ENCODE measurements around the gene BRMS1L. TPM values are rescaled to one million over a fixed set of nuclear protein-coding genes. Genes with fewer than 3 reads are reported as not detected.

The BRMS1L gene
- polyA plus RNA-seq, 1 donor from 2014 or later: 30.8 TPM

GRCh38 chr14:35849122-35849521 lies 23.0 kb downstream of the BRMS1L start:
- Histone ChIP-seq H3K4me3 (ENCODE audit: low read length) (no peak overlapping the region), H3K27me3 (ENCODE audit: insufficient read depth, low read depth, low read length) (no peaks in the 10 kb centered on the region), H3K79me2 (replicated peaks; ENCODE audit: insufficient read depth, low read length) (no peaks in the 10 kb centered on the region), H2AFZ (ENCODE audit: low read depth, low read length) (no peak overlapping the region), H3K9ac (ENCODE audit: low read length) (no peak overlapping the region), H3F3A (ENCODE audit: insufficient read depth, low read length, poor library complexity, severe bottlenecking) (no peaks in the 10 kb centered on the region), H4K20me1 (ENCODE audit: insufficient read depth) (no peaks in the 10 kb centered on the region), H3K27ac (ENCODE audit: low read length) (no peak overlapping the region), H3K9me3 (ENCODE audit: low read length) (peaks cover 10% of the 10 kb centered on the region), H3K9me2 (ENCODE audit: insufficient read depth, low read length) (no peaks in the 10 kb centered on the region), H3K4me2 (ENCODE audit: low read length) (no peak overlapping the region), H3K36me3 (ENCODE audit: insufficient read depth, low read length) (no peaks in the 10 kb centered on the region)
- TF ChIP-seq RAD21 (conservative IDR thresholded peaks at IDR 0.05) (no peak), MXI1 (conservative IDR thresholded peaks at IDR 0.05; ENCODE audit: poor library complexity, severe bottlenecking) (no peak), SMC3 (conservative IDR thresholded peaks at IDR 0.05; ENCODE audit: poor library complexity) (no peak), POLR2AphosphoS5 (IDR thresholded peaks at IDR 0.05) (no peak), EZH2 (IDR thresholded peaks at IDR 0.05; ENCODE audit: borderline replicate concordance, insufficient read depth, low read length, poor library complexity, severe bottlenecking) (no peak), EP300 (conservative IDR thresholded peaks at IDR 0.05; ENCODE audit: poor library complexity, severe bottlenecking) (no peak), TAF1 (IDR thresholded peaks at IDR 0.05; ENCODE audit: low read depth) (no peak), CTCF (IDR thresholded peaks at IDR 0.05; ENCODE audit: poor library complexity, severe bottlenecking) (no peak), REST (IDR thresholded peaks at IDR 0.05; ENCODE audit: borderline replicate concordance) (no peak)

- no peaks in the 10 kb centered on the region for H3K9me2 ChIP-seq (ENCODE audit: insufficient read depth, low read length)
- H4K20me1 ChIP-seq (ENCODE audit: insufficient read depth): no peaks in the 10 kb centered on the region
- H3K4me3 ChIP-seq (ENCODE audit: low read length): no peak overlapping the region
- H3K27me3 ChIP-seq (ENCODE audit: insufficient read depth, low read depth, low read length): no peaks in the 10 kb centered on the region
- peaks cover 10% of the 10 kb centered on the region for H3K9me3 ChIP-seq (ENCODE audit: low read length)
- no peaks in the 10 kb centered on the region for H3F3A ChIP-seq (ENCODE audit: insufficient read depth, low read length, poor library complexity, severe bottlenecking)
- H2AFZ ChIP-seq (ENCODE audit: low read depth, low read length): no peak overlapping the region
- no peaks in the 10 kb centered on the region for H3K36me3 ChIP-seq (ENCODE audit: insufficient read depth, low read length)
- no peaks in the 10 kb centered on the region for H3K79me2 ChIP-seq (replicated peaks; ENCODE audit: insufficient read depth, low read length)
- no peak overlapping the region for H3K4me2 ChIP-seq (ENCODE audit: low read length)
- H3K9ac ChIP-seq (ENCODE audit: low read length): no peak overlapping the region
- H3K27ac ChIP-seq (ENCODE audit: low read length): no peak overlapping the region
- no peak for TF ChIP-seq EP300 (conservative IDR thresholded peaks at IDR 0.05; ENCODE audit: poor library complexity, severe bottlenecking)
- TF ChIP-seq MXI1 (conservative IDR thresholded peaks at IDR 0.05; ENCODE audit: poor library complexity, severe bottlenecking): no peak
- TF ChIP-seq CTCF (IDR thresholded peaks at IDR 0.05; ENCODE audit: poor library complexity, severe bottlenecking): no peak
- TF ChIP-seq SMC3 (conservative IDR thresholded peaks at IDR 0.05; ENCODE audit: poor library complexity): no peak
- TF ChIP-seq REST (IDR thresholded peaks at IDR 0.05; ENCODE audit: borderline replicate concordance): no peak
- no peak for TF ChIP-seq POLR2AphosphoS5 (IDR thresholded peaks at IDR 0.05)
- no peak for TF ChIP-seq TAF1 (IDR thresholded peaks at IDR 0.05; ENCODE audit: low read depth)
- TF ChIP-seq EZH2 (IDR thresholded peaks at IDR 0.05; ENCODE audit: borderline replicate concordance, insufficient read depth, low read length, poor library complexity, severe bottlenecking): no peak
- no peak for TF ChIP-seq RAD21 (conservative IDR thresholded peaks at IDR 0.05)
Measured at GRCh38 chr14:35851823-35852222, 25.7 kb downstream of the BRMS1L start.

Data from neural cell (in vitro differentiated cells).